ENCODE results near the gene UMODL1.

The UMODL1 gene

GRCh38 chr21:42039470-42039901 lies 31.6 kb upstream of the UMODL1 start:
- no peak for DNase-seq

DNA sequence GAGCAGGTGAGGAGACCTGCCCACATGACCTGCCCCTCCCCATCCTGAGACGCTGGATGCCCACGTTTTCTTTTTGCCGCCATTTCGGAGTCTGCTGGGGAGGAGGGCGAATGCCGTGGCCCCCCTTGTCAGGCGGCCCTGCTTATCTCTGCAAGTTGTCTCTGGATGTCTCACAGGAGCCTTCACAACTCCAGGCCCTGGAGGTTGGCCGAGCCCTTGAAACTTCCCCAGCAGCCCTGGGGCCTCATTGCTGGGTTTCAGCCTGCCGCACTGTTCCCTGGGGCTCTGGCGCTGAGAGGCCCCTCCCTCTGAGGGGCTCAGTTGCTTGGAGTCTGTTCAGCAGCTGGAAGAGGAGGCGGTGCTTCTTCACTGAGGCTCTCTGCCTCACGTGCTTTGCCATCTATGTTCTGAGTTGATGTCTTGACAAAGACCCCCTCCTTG lies 31.2 kb upstream of the UMODL1 start:
- DNase-seq: no peak

DNA sequence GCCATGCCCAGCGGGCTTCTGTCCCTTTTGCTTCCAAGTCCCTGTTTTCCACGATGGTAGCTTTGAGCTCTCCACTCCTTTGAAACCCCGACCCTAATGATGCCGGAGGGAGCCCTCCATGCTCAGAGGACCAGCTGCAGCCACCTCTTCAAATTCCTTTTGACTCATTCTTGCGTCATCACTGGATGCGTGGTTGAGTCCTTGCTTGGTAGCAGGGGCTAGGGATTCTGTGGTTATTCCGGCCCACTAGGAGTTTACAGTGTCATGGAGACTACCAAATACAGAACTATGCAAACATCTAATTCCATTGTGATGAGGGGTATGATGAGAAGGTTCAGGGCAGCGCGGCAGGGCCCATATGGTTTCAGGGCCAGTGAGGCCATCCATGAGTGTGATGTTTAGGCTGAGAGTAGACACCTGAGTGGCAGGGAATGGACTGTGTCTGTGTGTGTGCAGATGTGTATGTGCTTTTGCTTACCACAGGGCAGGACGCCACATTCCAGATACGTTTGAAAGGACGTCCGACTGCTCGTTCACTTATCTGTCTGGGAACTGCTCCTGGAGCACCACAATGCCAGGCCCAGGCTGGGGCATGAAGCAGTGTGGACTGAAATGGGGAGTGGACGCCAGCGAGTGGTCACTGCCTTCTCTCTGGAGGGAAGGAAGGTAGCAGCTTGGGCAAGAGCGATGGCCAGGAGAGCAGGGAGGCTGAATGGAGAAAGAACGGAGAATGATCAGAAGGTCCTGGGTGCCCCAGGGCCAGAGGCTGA lies 30.5 kb upstream of the UMODL1 start:
- DNase-seq: no peak

- no peak for DNase-seq
Measured at GRCh38 chr21:42041246-42041645, 29.9 kb upstream of the UMODL1 start.

GRCh38 chr21:42041711-42042110 lies 29.4 kb upstream of the UMODL1 start:
- DNase-seq: no peak

GRCh38 chr21:42042651-42043050 lies 28.5 kb upstream of the UMODL1 start:
- DNase-seq: no peak

DNA sequence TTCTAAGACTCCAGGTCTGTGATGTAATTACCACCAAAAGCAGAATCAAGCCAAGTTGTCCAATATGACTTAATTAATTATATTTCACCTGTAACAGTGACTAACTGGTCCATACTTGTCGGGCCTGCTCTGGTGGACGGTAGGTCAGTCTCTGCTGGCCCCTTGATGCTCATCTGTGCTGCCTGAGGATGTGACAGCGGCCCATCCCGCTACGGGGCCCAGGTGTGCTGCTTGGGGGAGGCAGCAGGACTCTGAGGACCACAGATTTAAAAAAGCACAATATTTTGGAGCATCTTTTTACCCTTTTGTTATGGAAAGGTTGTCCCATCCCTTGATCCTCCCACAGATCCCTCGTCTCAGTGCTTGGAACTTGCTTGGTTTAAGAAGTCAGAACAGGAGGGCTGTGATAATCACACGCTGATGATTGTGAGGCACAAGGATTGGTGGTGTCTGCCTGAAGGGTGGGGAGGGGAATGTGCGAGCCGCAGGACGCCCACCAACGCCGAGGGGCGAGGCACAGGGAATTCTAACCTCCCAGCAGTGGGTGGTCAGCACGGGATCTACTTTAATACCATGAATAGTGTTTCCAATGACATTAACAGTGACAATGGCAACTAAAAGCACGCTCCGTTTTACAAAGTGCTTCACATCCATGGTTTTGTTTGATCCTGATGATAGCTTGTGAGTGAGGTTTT lies 27.8 kb upstream of the UMODL1 start:
- DNase-seq: no peak

- no peak for DNase-seq
Measured at GRCh38 chr21:42043961-42044360, 27.2 kb upstream of the UMODL1 start.

- no peak for DNase-seq
Measured at GRCh38 chr21:42044871-42045495, 26.1 kb upstream of the UMODL1 start.

GRCh38 chr21:42047821-42048613 lies 23.1 kb upstream of the UMODL1 start:
- no peak for DNase-seq

GRCh38 chr21:42048870-42049577 lies 22.1 kb upstream of the UMODL1 start:
- DNase-seq: no peak

DNA sequence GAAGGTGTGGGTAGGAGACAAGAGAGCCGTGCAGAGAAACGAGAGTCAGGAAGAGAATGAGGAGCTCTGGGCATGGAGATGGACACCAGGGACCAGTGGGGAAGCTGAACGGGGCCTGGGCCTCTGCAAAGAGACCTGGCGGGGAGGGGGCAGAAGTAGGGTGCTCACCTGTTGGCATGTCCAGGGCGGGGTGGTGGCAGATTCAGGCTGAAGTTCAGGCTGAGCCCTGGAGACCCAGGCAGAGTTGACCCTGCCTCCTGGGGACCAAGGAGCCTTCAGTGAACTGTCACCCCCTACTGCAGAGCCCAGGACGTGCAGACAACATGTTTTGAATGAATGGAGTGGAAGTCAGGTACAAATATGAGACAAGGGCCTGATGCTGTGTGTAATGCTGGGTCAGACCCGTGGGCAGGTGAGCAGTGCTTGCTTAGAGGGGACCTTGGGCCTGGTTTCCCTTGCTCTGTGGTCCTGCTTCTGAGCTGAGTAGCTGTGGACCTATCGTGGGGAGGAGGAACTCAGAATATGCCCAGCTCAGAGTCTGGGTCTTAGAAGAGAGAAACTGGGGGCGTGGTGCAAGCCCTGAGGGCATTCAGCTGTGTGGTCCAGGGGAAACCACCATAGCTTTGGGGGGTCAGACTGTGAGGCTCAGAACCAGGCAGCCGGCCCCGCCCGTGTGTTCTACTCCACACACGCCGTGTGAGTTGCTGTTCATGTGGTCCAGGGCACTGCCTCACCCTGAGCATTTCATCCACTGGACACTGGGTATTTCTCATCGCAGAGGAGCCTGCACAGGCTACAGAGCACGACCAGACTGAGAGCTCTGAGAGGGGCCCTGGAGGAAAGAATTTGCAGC lies 21.3 kb upstream of the UMODL1 start:
- DNase-seq: no peak

- no peak for DNase-seq
Measured at GRCh38 chr21:42051788-42052187, 19.3 kb upstream of the UMODL1 start.

DNA sequence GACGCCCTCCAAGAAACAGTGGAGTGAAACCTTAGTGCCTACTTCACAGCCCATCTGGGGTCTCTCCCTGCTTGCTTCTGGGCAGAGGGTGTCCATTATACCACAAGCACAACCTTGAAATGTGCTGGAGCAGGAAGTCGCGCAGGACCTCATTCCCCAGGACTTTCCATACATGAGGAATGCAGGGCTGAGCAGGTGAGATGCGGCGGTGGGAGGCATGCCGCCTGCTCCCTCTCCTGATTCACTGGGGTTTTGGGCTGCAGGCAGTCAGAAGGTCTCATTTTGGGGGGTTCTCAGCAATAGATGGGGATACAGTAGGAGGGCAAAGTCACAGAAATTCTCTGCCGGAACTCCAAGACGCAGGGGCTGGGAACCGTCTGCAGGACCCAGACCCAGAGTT lies 15.7 kb upstream of the UMODL1 start:
- DNase-seq: no peak

DNA sequence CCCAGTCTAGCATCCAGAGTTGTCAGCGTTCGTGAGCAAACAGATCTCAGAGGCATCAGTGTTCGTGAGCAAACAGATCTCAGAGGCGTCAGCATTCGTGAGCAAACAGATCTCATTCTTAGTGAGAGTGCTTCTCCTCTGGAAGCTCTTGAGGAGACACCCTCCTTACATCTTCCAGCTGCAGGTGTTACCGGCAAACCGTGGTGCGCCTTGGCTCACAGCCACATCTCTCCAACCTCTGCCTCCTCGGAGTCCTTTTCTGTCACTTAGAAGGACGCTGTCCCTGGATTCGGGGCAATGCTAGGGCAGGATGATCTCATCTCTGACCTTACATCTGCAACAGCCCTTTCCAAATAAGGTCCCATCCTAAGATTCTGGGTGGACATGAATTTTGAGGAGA lies 14.6 kb upstream of the UMODL1 start:
- DNase-seq: no peak

- no peak for DNase-seq
Measured at GRCh38 chr21:42056996-42057689, 14.0 kb upstream of the UMODL1 start.

GRCh38 chr21:42057851-42058437 lies 13.2 kb upstream of the UMODL1 start:
- DNase-seq: no peak

GRCh38 chr21:42058631-42059111 lies 12.4 kb upstream of the UMODL1 start:
- DNase-seq: no peak

DNA sequence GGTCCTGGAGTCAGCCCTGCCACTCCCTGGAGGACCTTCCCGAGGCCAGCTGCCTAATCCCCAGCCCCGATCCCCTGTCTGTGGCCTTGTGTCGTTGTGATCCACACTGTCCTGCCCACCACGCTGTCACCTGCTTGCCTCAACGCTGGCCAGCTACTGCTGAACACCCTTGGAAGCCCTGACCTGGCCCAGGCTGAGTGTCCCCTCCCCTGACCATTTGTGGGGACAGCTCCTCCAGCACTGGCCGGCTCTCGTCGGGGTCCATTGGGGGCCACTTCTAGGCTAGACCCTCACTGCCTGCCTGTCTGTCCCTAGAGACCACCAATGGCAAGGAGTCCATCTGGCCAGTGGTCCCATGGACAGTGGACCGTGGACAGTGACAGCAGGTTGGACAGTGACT lies 12.0 kb upstream of the UMODL1 start:
- DNase-seq: no peak

DNA sequence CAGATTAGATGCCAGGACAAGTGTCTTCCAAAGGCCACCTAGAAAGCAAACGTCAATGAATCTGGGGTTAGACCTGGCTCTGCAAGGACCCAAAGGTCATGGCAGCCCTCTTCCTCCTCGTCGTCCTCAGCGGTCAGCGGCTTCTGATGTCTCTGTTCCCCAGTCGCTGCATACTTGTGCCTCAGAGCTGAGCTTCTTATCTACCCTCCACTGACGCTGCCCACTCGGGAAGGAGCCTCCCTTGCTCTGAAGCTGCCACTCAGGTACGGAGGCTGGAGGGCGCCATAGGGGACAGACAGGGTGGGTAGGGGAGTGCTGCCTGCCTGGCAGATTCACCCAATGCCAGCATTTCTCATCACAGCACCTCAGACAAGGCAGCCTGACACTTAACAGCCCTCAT lies 11.4 kb upstream of the UMODL1 start:
- DNase-seq: no peak

Measured in activated CD4-positive, alpha-beta T cell treated with anti-CD3 and anti-CD28 coated beads for 1 hour (primary cell).